Measurements from ENCODE around the gene SORCS2. TPM values are rescaled to one million over a fixed set of nuclear protein-coding genes. Genes with fewer than 3 reads are reported as not detected.

SORCS2 gene
- total and polyA plus RNA-seq, 2 of the 8 experiments (the other 6 are each of a cell fraction or from before 2014, with no cell fraction given): 0.36 to 1.8 TPM

GRCh38 chr4:7286798-7287197 is 94.5 kb downstream of the SORCS2 start:
- Histone ChIP-seq H3K36me3 (ENCODE audit: control insufficient read depth in 2 of 4, insufficient read depth in 4 of 4, low read length in 3 of 4) (no peaks in the 10 kb centered on the region), H3K27ac (ENCODE audit: low read depth, low read length) (no peak overlapping the region), H3K23me2 (ENCODE audit: low read depth, low read length) (no peaks in the 10 kb centered on the region), H3K4me3 (ENCODE audit: extremely low read depth in 1 of 4, insufficient read depth in 2 of 4, low read depth in 3 of 4, low read length in 4 of 4) (no peak overlapping the region), H4K5ac (ENCODE audit: insufficient read length, low read depth, low read length) (no peak overlapping the region), H3K23ac (ENCODE audit: insufficient read length) (no peak overlapping the region), H3K14ac (ENCODE audit: insufficient read length) (no peak overlapping the region), H2BK15ac (ENCODE audit: low read length) (no peak overlapping the region), H3K79me1 (ENCODE audit: low read depth, low read length) (no peaks in the 10 kb centered on the region), H2BK5ac (ENCODE audit: low read depth, low read length) (no peak overlapping the region), H3K4ac (replicated peaks; ENCODE audit: insufficient read length, low read depth, low read length) (no peak overlapping the region), H3K9me3 (ENCODE audit: insufficient read depth in 2 of 2, low read depth in 1 of 2, low read length in 1 of 2) (no peaks in the 10 kb centered on the region), H3K79me2 (ENCODE audit: control insufficient read depth in 1 of 2, insufficient read depth in 2 of 2, low read length in 2 of 2) (no peaks in the 10 kb centered on the region), H3K18ac (ENCODE audit: extremely low read depth, low read length) (no peak overlapping the region), H3K4me2 (ENCODE audit: insufficient read depth in 1 of 2, low read depth in 2 of 2, low read length in 2 of 2) (no peak overlapping the region), H3K27me3 (replicated peaks in 1 of 4; ENCODE audit: control insufficient read depth in 3 of 4, extremely low read depth in 1 of 4, insufficient read depth in 3 of 4, low read length in 3 of 4) (no peaks in the 10 kb centered on the region), H2BK120ac (replicated peaks; ENCODE audit: low read depth, low read length) (no peak overlapping the region), H3K4me1 (replicated peaks in 1 of 4; ENCODE audit: control insufficient read depth in 3 of 4, insufficient read depth in 4 of 4, low read length in 3 of 4) (no peaks in the 10 kb centered on the region; a peak in 2 of 7 replicates), H2AFZ (ENCODE audit: low read length) (no peak overlapping the region), H2AK5ac (ENCODE audit: low read depth, low read length) (no peak overlapping the region), H4K91ac (replicated peaks; ENCODE audit: insufficient read length, low read length) (no peak overlapping the region), H2BK12ac (ENCODE audit: low read depth, low read length) (no peak overlapping the region), H3K56ac (replicated peaks; ENCODE audit: insufficient read length, low read depth, low read length) (no peak overlapping the region), H4K8ac (ENCODE audit: extremely low read depth, insufficient read depth, low read length) (no peak overlapping the region), H3K9ac (replicated peaks in 1 of 4; ENCODE audit: extremely low read depth in 1 of 4, low read depth in 3 of 4, low read length in 3 of 4) (no peak overlapping the region), H4K20me1 (replicated peaks in 1 of 2; ENCODE audit: control insufficient read depth in 1 of 2, insufficient read depth in 2 of 2, low read length in 2 of 2) (no peaks in the 10 kb centered on the region), H2BK20ac (ENCODE audit: low read length) (no peak overlapping the region)
- ChIA-PET CTCF (ENCODE audit: partially characterized antibody) (interaction anchor here (1.0 to 2.6 kb wide), 4 partner anchors 9 to 95 kb away, joined by 3 to 7 read pairs (median 4); no protein-coding TSS in a partner anchor), POLR2A (ENCODE audit: partially characterized antibody) (no interaction called here)
- DNase-seq (ENCODE audit: low read depth in 1 of 2, low spot score in 2 of 2) (no peak), FAIRE-seq (no peak)
- WGBS, 2 experiments (ENCODE audit: extremely low coverage in 1 of 2, insufficient coverage in 1 of 2, insufficient read length in 1 of 2, insufficient replicate concordance in 2 of 2, low coverage in 1 of 2, low lambda C conversion rate in 2 of 2, missing lambda C conversion rate in 1 of 2): 81% methylated on average over 2 of the region's 7 CpGs; no CpG with 5 or more reads in 1 of the 2 experiments
- TF ChIP-seq TCF12 (IDR thresholded peaks at IDR 0.05; ENCODE audit: low read depth, low read length): no peak
